Coronary artery (tissue), 2 donors: ENCODE measurements around the gene SLC25A39.

ENCODE experiments used
- DNase-seq: peaks from one replicate; pipeline ENCODE4 v3.0.0-alpha.2; 2017; ENCODE audit warnings: low spot score
- H3K27ac ChIP-seq, 2 donors: fragments of 200-600 bp; sonication (generic); one replicate each; pipeline ENCODE4 v1.5.1; 2016 to 2019
- H3K4me3 ChIP-seq: fragments of 200-600 bp; sonication (generic); 2 replicates; pipeline ENCODE4 v1.5.1; 2016; ENCODE audit warnings: mild to moderate bottlenecking, moderate library complexity
- TF ChIP-seq, protein P1 (sequence below): fragments of 200-600 bp; sonication (generic); IDR thresholded peaks from one replicate; pipeline ENCODE4 v1.5.1; 2019; ENCODE audit warnings: antibody characterized with exemption

The SLC25A39 gene

DNA sequence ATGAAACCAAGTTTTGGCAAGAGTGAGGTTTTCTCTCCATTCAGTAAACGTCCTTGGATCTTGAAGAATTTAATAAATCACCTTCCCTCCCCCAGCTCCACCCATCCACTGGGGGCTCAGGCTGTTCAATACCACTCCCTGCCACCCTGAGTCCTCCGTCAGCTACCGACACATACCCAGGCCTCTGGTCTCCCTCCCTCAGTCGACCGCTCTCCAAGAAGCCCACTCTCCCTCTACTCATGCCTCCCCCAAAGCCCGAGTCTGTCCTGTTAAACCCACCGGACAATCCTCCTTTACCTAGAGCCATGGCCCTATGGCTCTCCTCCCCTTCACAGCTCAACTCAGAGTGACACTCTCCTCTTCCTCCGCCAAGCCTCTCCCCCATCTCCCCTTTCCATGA, 37.0 kb downstream of the SLC25A39 start:
- Histone ChIP-seq H3K27ac (no peak overlapping the region), H3K4me3 (no peak overlapping the region)
- TF ChIP-seq, protein P1, sequence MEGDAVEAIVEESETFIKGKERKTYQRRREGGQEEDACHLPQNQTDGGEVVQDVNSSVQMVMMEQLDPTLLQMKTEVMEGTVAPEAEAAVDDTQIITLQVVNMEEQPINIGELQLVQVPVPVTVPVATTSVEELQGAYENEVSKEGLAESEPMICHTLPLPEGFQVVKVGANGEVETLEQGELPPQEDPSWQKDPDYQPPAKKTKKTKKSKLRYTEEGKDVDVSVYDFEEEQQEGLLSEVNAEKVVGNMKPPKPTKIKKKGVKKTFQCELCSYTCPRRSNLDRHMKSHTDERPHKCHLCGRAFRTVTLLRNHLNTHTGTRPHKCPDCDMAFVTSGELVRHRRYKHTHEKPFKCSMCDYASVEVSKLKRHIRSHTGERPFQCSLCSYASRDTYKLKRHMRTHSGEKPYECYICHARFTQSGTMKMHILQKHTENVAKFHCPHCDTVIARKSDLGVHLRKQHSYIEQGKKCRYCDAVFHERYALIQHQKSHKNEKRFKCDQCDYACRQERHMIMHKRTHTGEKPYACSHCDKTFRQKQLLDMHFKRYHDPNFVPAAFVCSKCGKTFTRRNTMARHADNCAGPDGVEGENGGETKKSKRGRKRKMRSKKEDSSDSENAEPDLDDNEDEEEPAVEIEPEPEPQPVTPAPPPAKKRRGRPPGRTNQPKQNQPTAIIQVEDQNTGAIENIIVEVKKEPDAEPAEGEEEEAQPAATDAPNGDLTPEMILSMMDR: no peak
- no peak for DNase-seq

DNA sequence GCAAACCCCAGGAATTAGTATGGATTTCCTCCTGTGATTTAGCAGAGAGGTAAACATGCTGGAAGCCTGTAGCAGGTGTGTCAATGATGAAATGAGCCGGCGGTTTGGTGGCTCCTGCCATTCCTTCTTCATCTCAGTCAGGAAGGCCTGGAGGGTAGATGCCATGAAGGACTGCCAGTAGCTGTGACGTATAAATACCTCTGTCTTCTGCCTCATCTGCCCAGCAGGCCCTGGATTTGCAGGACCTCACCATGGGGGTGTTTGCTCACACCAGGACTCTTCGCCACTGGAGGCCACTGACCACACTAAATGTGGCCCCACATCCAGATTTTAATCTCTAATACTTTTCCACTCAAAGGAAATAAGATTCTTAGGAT, 40.6 kb downstream of the SLC25A39 start:
- no peak for DNase-seq
- TF ChIP-seq, protein P1: no peak
- H3K4me3 ChIP-seq: no peak overlapping the region
- H3K27ac ChIP-seq: no peak overlapping the region

DNA sequence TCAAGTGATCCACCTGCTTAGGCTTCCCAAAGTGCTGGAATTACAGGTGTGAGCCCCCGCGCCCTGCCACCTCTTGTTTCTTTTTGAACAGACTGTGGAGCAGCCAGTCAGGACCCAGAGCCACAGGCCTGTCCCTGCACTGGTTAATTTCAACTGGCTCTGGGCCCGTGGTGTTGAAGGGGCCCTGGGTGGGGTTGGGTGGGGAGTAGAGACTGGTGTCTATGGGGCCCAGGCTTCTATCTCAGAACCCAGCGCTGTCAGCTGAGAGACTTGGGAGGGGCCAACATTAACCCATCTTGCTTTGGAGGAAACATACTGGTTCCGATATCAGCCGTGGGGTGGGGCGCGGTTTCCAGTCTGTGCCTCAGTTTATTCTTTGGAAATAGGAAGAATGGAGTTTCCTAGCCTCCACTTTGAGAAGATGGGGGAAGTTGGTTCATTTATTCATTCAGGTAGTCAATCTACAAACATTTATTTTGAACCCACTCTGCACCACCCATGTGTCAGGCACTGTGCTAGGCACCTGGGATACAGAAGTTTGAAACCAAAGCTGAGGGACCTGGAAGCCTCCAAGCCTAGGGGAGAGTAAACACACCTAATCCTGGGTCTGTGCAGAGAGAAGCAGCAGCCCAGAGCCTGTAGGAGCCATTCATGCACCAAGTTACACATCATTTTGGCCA, 41.1 kb downstream of the SLC25A39 start:
- TF ChIP-seq, protein P1: no peak
- no peak overlapping the region for H3K27ac ChIP-seq
- H3K4me3 ChIP-seq: no peak overlapping the region
- DNase-seq: no peak

DNA sequence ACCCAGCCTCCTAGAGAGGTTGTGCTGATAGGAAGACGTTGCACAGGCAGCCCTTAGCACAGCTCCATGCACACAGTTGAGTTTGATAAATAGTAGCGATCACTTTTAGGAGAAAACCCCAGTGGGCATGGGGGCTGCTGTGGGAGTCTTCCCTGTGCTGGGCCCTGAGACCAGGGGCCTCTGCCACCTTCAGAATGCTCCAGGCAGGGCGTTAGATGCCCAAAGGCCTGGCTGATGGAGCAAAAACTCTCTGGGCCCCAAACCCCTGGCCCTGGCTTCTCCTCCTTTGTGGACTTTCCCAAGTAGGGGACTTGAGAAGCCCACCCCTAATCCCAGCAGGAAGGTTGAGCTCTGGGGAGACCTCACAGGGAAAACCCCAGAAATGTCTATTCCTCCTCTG, 42.4 kb downstream of the SLC25A39 start:
- no peak for DNase-seq
- Histone ChIP-seq H3K4me3 (no peak overlapping the region), H3K27ac (no peak overlapping the region)
- TF ChIP-seq, protein P1: no peak

DNA sequence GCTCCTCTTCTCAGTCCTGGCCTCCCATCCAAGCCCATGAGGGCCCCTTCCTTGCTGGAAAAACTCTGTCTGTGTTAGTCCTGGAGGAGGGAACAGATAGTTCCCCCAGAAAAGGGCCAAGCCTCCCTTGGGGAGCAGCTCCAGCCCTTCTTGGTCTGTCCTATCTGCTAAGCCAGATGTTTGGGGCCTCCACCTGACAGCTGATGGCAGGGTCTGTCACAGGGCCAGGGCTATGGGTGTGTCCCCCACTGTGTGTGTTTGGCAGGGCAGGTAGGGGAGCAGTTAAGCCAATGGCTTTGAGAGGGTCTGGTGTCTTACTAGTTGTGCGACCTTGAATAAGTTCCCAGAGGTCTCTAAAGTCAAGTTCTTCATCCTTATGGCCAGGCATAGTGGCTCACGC, 43.1 kb downstream of the SLC25A39 start:
- TF ChIP-seq, protein P1: no peak
- no peak overlapping the region for H3K27ac ChIP-seq
- no peak overlapping the region for H3K4me3 ChIP-seq
- DNase-seq: no peak

DNA sequence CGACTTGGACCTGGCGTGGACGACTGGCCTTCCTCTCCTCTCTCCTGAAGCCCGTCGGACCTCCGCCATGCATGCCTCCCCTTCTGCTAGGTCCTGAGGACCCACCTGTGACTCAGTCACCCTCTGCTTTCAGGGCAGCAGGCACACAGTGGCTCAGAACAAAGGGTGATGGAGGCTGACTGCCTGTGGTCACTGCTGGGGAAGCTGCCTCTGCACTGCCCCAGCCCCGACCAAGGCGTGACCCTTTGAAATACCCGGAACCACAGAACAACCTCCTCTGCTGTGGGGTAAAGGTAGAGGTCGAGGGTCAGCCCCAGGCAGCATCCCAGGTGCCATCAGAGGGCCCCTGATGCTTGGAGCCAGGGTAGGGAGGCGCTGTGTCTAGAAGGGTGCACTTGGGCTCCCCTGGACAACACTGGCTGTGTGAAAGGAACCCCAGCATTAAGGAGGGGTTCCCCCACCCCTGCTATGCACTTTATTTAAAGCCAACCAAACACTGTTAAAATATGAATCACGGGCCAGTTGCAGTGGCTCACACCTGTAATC, 44.2 kb downstream of the SLC25A39 start:
- peak overlapping the region in 1 of 2 donors; percentile 76 for H3K27ac ChIP-seq
- TF ChIP-seq, protein P1: no peak
- DNase-seq: no peak
- H3K4me3 ChIP-seq: no peak overlapping the region

DNA sequence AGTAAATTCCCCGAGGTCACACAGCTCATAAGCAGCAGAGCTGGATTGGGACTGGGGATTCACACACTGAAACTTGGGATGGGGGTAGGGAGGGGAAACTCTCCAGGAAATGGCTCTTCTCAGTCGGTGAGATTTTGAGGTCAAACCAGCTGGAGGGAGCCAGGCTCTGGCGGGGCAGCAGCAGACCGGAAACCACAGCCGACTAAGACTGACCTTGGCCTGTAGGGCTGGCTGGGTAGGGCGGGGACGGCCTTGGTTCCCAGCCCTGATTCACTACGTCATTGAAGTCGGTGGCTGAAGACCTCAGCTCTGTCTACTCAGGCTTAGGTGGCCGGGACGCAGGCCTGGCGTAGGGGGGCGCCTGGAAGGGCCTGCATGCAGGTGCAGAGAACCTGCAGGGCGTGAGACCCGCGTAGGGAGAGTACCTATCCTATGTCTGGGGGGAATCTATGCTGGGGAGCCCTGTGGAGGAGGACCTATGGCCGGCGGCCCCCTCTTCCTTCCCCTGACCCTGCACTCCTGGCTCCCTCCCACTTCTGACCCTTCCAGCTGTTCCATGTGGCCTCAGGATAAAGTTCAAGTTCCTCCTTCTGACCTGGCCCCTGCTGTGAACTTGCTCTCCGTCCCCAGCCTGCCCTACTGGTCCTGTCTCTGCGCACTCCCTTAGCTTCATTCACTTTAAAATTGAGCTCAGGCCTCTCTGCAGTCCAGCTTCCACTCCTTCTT, 44.8 kb downstream of the SLC25A39 start:
- Histone ChIP-seq H3K4me3 (peak overlapping the region; percentile 28), H3K27ac (peak overlapping the region in 1 of 2 donors; percentile 76)
- peak; percentile 79 for DNase-seq
- TF ChIP-seq, protein P1: no peak
